ENCODE results near the gene GPC4. TPM values are rescaled to one million over a fixed set of nuclear protein-coding genes. Genes with fewer than 3 reads are reported as not detected.
A peak's percentile ranks its signal among the peaks of the same experiment; 100 is the strongest.

The GPC4 gene
- total RNA-seq, 1 donor from 2014 or later = 15.6 TPM

DNA sequence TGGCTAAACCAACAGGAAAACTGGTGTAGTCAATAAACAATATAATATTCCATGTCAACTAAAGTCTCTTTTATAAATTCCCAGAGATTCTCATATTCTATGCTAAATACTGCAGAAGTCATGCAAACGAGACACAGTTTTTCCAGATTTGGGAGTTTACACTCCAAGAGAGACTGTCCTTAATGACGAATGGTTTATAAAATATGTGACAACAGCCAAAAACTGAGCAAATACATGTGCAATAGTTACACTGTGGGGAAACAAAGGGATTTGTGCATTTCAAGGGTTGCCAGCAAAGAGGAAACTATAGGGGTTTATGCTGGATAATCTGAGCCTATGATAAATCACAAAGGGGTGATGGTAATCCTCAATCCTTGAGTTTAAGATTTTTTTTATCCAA lies 75.7 kb downstream of the GPC4 start:
- Mint-ChIP-seq H3K27me3 (ENCODE audit: unreplicated experiment) (no peaks in the 10 kb centered on the region), H3K4me1 (ENCODE audit: unreplicated experiment) (no peaks in the 10 kb centered on the region), H3K4me3 (ENCODE audit: unreplicated experiment) (no peak overlapping the region), H3K27ac (ENCODE audit: unreplicated experiment) (no peak overlapping the region), H3K36me3 (ENCODE audit: low read depth, unreplicated experiment) (no peaks in the 10 kb centered on the region), H3K9me3 (ENCODE audit: unreplicated experiment) (no peaks in the 10 kb centered on the region)
- TF ChIP-seq, protein P1, sequence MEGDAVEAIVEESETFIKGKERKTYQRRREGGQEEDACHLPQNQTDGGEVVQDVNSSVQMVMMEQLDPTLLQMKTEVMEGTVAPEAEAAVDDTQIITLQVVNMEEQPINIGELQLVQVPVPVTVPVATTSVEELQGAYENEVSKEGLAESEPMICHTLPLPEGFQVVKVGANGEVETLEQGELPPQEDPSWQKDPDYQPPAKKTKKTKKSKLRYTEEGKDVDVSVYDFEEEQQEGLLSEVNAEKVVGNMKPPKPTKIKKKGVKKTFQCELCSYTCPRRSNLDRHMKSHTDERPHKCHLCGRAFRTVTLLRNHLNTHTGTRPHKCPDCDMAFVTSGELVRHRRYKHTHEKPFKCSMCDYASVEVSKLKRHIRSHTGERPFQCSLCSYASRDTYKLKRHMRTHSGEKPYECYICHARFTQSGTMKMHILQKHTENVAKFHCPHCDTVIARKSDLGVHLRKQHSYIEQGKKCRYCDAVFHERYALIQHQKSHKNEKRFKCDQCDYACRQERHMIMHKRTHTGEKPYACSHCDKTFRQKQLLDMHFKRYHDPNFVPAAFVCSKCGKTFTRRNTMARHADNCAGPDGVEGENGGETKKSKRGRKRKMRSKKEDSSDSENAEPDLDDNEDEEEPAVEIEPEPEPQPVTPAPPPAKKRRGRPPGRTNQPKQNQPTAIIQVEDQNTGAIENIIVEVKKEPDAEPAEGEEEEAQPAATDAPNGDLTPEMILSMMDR (IDR thresholded peaks at IDR 0.05; ENCODE audit: unreplicated experiment) = no peak
- DNase-seq (ENCODE audit: low spot score) = no peak

DNA sequence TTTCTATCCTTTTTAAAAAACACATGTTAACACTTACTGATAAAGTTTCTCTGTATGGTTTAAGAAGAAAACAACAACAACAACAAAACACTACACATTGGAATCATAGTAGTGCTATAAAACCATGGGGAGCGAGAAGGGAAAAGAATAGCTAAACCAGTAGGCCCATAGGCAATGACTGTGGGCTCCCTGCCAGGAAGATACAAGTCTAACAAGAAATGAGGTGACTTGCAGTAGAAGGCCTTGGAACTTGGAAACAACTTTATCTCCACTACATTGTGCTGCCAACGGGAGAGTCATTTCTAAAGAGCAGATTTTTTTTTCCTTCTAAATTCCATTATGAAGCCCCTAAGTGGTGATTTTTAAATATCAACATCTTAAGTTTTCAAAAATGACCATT lies 78.0 kb downstream of the GPC4 start:
- no peak overlapping the region for H3K27ac Mint-ChIP-seq (ENCODE audit: unreplicated experiment)
- H3K9me3 Mint-ChIP-seq (ENCODE audit: unreplicated experiment) = no peaks in the 10 kb centered on the region
- no peaks in the 10 kb centered on the region for H3K36me3 Mint-ChIP-seq (ENCODE audit: low read depth, unreplicated experiment)
- no peak for DNase-seq (ENCODE audit: low spot score)
- no peaks in the 10 kb centered on the region for H3K4me1 Mint-ChIP-seq (ENCODE audit: unreplicated experiment)
- TF ChIP-seq, protein P1 (IDR thresholded peaks at IDR 0.05; ENCODE audit: unreplicated experiment) = no peak
- no peak overlapping the region for H3K4me3 Mint-ChIP-seq (ENCODE audit: unreplicated experiment)
- no peaks in the 10 kb centered on the region for H3K27me3 Mint-ChIP-seq (ENCODE audit: unreplicated experiment)

DNA sequence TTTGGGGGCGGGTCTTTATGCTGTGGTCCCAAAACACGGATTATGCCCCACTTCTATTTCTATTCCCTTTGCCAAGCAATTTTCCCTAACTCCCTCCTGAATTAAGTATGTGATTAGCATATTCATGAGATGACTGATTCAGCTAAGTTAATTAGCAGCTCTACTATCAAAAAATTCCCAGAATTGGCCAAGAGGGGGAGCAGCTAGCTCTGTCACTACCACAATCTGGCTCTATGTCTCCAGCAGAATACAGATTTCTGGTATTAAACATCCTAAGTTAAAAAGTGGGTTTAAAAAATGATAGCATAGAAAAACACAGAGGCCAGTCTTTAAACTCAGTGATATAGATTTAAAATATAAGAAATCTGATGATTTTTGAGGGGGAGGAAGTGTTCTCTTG lies 80.3 kb downstream of the GPC4 start:
- H3K36me3 Mint-ChIP-seq (ENCODE audit: low read depth, unreplicated experiment) = no peaks in the 10 kb centered on the region
- H3K4me1 Mint-ChIP-seq (ENCODE audit: unreplicated experiment) = no peaks in the 10 kb centered on the region
- no peaks in the 10 kb centered on the region for H3K27me3 Mint-ChIP-seq (ENCODE audit: unreplicated experiment)
- H3K4me3 Mint-ChIP-seq (ENCODE audit: unreplicated experiment) = no peak overlapping the region
- TF ChIP-seq, protein P1 (IDR thresholded peaks at IDR 0.05; ENCODE audit: unreplicated experiment) = peak; percentile 56
- H3K9me3 Mint-ChIP-seq (ENCODE audit: unreplicated experiment) = no peaks in the 10 kb centered on the region
- no peak overlapping the region for H3K27ac Mint-ChIP-seq (ENCODE audit: unreplicated experiment)
- peak; percentile 15 for DNase-seq (ENCODE audit: low spot score)

DNA sequence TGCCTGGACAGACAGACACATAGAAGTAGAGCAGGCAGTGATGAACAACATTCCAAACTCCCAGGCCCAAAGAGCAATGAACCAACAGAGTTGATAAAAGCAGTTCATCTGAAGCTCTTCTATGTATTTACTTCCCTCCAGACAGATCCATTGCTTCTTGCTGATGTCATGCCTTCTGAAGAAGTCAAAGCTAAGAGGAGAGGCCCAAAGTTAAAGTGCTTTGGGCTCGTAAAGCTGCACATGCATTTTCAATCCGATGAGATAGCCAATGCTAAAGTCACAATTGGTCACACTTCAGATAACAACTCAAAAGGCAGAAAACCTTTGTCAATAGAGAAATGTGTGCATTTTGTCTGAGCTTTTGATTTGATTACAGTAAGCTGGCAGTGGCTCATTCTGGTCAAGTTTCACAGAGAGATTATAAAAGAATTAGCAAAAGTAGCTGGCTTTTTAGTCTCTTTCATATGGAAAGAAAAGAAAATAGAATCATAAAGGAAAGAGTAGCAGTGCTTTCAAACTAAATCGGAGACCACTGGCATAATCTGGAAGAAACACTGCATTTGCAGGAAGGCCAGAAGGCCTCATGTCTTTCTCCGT lies 82.0 kb downstream of the GPC4 start:
- no peak overlapping the region for H3K4me3 Mint-ChIP-seq (ENCODE audit: unreplicated experiment)
- H3K4me1 Mint-ChIP-seq (ENCODE audit: unreplicated experiment) = no peaks in the 10 kb centered on the region
- TF ChIP-seq, protein P1 (IDR thresholded peaks at IDR 0.05; ENCODE audit: unreplicated experiment) = no peak
- no peak for DNase-seq (ENCODE audit: low spot score)
- H3K27me3 Mint-ChIP-seq (ENCODE audit: unreplicated experiment) = no peaks in the 10 kb centered on the region
- no peak overlapping the region for H3K27ac Mint-ChIP-seq (ENCODE audit: unreplicated experiment)
- no peaks in the 10 kb centered on the region for H3K9me3 Mint-ChIP-seq (ENCODE audit: unreplicated experiment)
- H3K36me3 Mint-ChIP-seq (ENCODE audit: low read depth, unreplicated experiment) = no peaks in the 10 kb centered on the region

DNA sequence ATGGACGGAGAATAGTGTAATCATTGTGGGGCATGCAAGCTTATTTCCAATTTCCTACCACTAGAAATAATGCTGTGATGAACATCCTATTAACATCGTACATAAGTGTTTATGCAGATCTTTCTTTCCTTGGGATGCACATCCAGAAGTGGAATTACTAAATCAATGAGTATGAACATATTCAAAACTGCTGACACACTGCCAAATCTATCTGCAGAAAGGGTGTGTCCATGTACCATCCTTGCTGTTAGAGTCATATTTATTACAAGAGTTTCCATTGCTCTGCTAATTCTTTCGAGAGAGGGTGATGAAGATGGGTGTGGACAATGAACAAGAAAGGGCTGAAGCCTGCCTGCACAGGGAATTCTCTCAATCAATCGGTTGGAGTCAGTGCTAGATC lies 82.6 kb downstream of the GPC4 start:
- H3K36me3 Mint-ChIP-seq (ENCODE audit: low read depth, unreplicated experiment) = no peaks in the 10 kb centered on the region
- H3K9me3 Mint-ChIP-seq (ENCODE audit: unreplicated experiment) = no peaks in the 10 kb centered on the region
- no peaks in the 10 kb centered on the region for H3K4me1 Mint-ChIP-seq (ENCODE audit: unreplicated experiment)
- TF ChIP-seq, protein P1 (IDR thresholded peaks at IDR 0.05; ENCODE audit: unreplicated experiment) = no peak
- H3K4me3 Mint-ChIP-seq (ENCODE audit: unreplicated experiment) = no peak overlapping the region
- no peak for DNase-seq (ENCODE audit: low spot score)
- H3K27ac Mint-ChIP-seq (ENCODE audit: unreplicated experiment) = no peak overlapping the region
- no peaks in the 10 kb centered on the region for H3K27me3 Mint-ChIP-seq (ENCODE audit: unreplicated experiment)

Measured in endothelial cell (in vitro differentiated cells).